Sigmoid colon (tissue), 4 donors: ENCODE data around the gene TSPAN13.

Experiments
- EP300 ChIP-seq, 4 donors: sonication (generic); formaldehyde crosslinking; IDR thresholded peaks; one replicate each; pipeline ENCODE4 v1.6.1; 2017; ENCODE audit warnings: antibody characterized with exemption in 4 of 4
- POLR2A ChIP-seq, 2 donors: fragments of 450-650 bp; IDR thresholded peaks; one replicate each; pipeline ENCODE4 v1.6.1; 2016; ENCODE audit warnings: antibody characterized with exemption in 2 of 2, mild to moderate bottlenecking in 2 of 2, moderate library complexity in 2 of 2
- POLR2AphosphoS5 ChIP-seq, 4 donors: sonication (generic); formaldehyde crosslinking; IDR thresholded peaks; one replicate each; pipeline ENCODE4 v1.6.1; 2017; ENCODE audit warnings: antibody characterized with exemption in 4 of 4
- TF ChIP-seq, protein P1 (sequence below), 4 experiments: fragments of 450-650 bp in 3 of 4; fragments of 200-600 bp in 1 of 4; IDR thresholded peaks; one replicate each; pipeline ENCODE4 v1.5.1; 2016 to 2019; ENCODE audit warnings: antibody characterized with exemption in 4 of 4, mild to moderate bottlenecking in 3 of 4, moderate library complexity in 2 of 4

DNA sequence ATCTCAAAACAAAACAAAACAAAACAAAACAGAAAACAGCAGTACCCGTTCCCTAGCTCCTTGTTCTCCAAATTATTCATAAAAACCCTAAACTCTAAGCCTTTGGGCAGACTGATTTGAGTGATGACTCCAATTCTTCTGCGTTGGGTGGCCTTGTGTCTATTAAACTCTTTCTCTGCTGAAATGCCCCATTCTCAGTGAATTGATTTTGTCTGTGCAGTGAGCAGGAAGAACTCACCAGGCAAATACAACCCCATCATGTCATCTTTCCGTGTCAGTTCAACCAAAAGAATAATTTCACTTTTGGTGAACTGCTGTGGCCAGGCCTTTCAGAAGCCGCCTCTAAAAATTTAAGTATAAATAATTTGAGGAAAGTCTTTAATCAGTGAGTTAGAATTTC is 18.5 kb upstream of the TSPAN13 start:
- TF ChIP-seq, protein P1, sequence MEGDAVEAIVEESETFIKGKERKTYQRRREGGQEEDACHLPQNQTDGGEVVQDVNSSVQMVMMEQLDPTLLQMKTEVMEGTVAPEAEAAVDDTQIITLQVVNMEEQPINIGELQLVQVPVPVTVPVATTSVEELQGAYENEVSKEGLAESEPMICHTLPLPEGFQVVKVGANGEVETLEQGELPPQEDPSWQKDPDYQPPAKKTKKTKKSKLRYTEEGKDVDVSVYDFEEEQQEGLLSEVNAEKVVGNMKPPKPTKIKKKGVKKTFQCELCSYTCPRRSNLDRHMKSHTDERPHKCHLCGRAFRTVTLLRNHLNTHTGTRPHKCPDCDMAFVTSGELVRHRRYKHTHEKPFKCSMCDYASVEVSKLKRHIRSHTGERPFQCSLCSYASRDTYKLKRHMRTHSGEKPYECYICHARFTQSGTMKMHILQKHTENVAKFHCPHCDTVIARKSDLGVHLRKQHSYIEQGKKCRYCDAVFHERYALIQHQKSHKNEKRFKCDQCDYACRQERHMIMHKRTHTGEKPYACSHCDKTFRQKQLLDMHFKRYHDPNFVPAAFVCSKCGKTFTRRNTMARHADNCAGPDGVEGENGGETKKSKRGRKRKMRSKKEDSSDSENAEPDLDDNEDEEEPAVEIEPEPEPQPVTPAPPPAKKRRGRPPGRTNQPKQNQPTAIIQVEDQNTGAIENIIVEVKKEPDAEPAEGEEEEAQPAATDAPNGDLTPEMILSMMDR (IDR thresholded peaks at IDR 0.05) = no peak
- no peak for TF ChIP-seq POLR2A (IDR thresholded peaks at IDR 0.05)
- no peak for TF ChIP-seq POLR2AphosphoS5 (IDR thresholded peaks at IDR 0.05)
- no peak for TF ChIP-seq EP300 (IDR thresholded peaks at IDR 0.05)
